ENCODE results near the gene LYPD6B.

- TF ChIP-seq POLR2AphosphoS5 (IDR thresholded peaks at IDR 0.05; ENCODE audit: low read depth) (no peak), CTCF (conservative IDR thresholded peaks at IDR 0.05; ENCODE audit: low read depth in 2 of 2) (no peak)
Measured at GRCh38 chr2:149019768-149020167, 18.7 kb upstream of the LYPD6B start.
